ENCODE results near the gene LYPD8.
"Not testable (repeated sequence)": the region's sequence is repeated elsewhere in the genome, so short reads cannot be mapped to it uniquely, and the experiment has no call there.

The LYPD8 gene

GRCh38 chr1:248755517-248755916 lies at the start of gene LYPD8:
Gene LYPD8 (minus strand): TSS chr1:248755759. CDS start chr1:248751081, 4,678 bp downstream.
- DNase-seq = no peak

GRCh38 chr1:248804771-248805681 lies 49.5 kb upstream of the LYPD8 start:
- peak; percentile 15 for DNase-seq

GRCh38 chr1:248803501-248803900 lies 47.9 kb upstream of the LYPD8 start:
- DNase-seq = not testable (repeated sequence)

GRCh38 chr1:248802454-248802853 lies 46.9 kb upstream of the LYPD8 start:
- DNase-seq = no peak

- DNase-seq = no peak
Observed at GRCh38 chr1:248800459-248800858, 44.9 kb upstream of the LYPD8 start.

GRCh38 chr1:248798791-248799190 lies 43.2 kb upstream of the LYPD8 start:
- DNase-seq = no peak

- not testable (repeated sequence) for DNase-seq
Observed at GRCh38 chr1:248794663-248795062, 39.1 kb upstream of the LYPD8 start.

GRCh38 chr1:248793592-248793991 lies 38.0 kb upstream of the LYPD8 start:
- DNase-seq = no peak

GRCh38 chr1:248792342-248792741 lies 36.8 kb upstream of the LYPD8 start:
- no peak for DNase-seq

- DNase-seq = no peak
Observed at GRCh38 chr1:248791010-248791409, 35.5 kb upstream of the LYPD8 start.

GRCh38 chr1:248790456-248790855 lies 34.9 kb upstream of the LYPD8 start:
- no peak for DNase-seq

- DNase-seq = not testable (repeated sequence)
Observed at GRCh38 chr1:248789337-248789736, 33.8 kb upstream of the LYPD8 start.

GRCh38 chr1:248788327-248788726 lies 32.8 kb upstream of the LYPD8 start:
- DNase-seq = no peak

GRCh38 chr1:248787430-248787829 lies 31.9 kb upstream of the LYPD8 start:
- no peak for DNase-seq

- no peak for DNase-seq
Observed at GRCh38 chr1:248786156-248786555, 30.6 kb upstream of the LYPD8 start.

- DNase-seq = no peak
Observed at GRCh38 chr1:248783367-248783766, 27.8 kb upstream of the LYPD8 start.

GRCh38 chr1:248782416-248783141 lies 27.0 kb upstream of the LYPD8 start:
- no peak for DNase-seq

- no peak for DNase-seq
Observed at GRCh38 chr1:248779350-248779749, 23.8 kb upstream of the LYPD8 start.

- DNase-seq = no peak
Observed at GRCh38 chr1:248778906-248779305, 23.3 kb upstream of the LYPD8 start.

GRCh38 chr1:248776991-248777390 lies 21.4 kb upstream of the LYPD8 start:
- DNase-seq = no peak

GRCh38 chr1:248775441-248775840 lies 19.9 kb upstream of the LYPD8 start:
- no peak for DNase-seq

GRCh38 chr1:248759644-248760043 lies 4.1 kb upstream of the LYPD8 start:
- no peak for DNase-seq

- no peak for DNase-seq
Observed at GRCh38 chr1:248758352-248758751, 2.8 kb upstream of the LYPD8 start.

- no peak for DNase-seq
Observed at GRCh38 chr1:248757784-248758195, 2.2 kb upstream of the LYPD8 start.

All from CD4-positive, alpha-beta T cell treated with Interleukin-17A for 1 hour (primary cell).